ENCODE measurements around the gene SESTD1.
A peak's percentile ranks its signal among the peaks of the same experiment; 100 is the strongest.

Gene SESTD1

DNA sequence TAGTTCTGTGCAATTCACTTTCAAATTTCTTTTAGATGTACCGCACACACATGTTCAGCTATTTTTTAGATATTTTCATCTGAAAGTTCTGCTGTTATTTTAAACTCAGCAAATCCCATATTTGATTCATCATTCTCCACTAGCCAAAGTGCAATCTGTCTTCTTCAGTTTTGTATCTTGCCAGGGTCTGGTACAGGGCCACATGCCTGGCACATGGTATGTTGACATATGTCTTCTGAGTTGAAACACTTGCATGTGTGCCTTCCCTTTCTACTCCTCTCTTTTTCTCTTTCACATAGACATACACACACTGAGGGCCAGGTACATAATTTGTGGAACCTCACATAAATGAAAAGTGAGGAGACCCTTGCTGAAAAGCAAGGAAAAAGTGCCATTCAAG, 25.7 kb upstream of the SESTD1 start:
- Histone ChIP-seq H3K36me3 (ENCODE audit: control insufficient read depth, insufficient read depth, low read length) (no peaks in the 10 kb centered on the region), H3K27me3 (ENCODE audit: control insufficient read depth, insufficient read depth, low read length) (no peaks in the 10 kb centered on the region), H3K9ac (ENCODE audit: low read length) (no peak overlapping the region), H3K4me3 (ENCODE audit: low read depth, low read length) (no peak overlapping the region), H3K27ac (ENCODE audit: low read depth, low read length) (no peak overlapping the region), H3K9me3 (ENCODE audit: control insufficient read depth, insufficient read depth, low read depth, low read length) (no peaks in the 10 kb centered on the region), H3K4me1 (ENCODE audit: control insufficient read depth, insufficient read depth, low read length) (no peaks in the 10 kb centered on the region)

DNA sequence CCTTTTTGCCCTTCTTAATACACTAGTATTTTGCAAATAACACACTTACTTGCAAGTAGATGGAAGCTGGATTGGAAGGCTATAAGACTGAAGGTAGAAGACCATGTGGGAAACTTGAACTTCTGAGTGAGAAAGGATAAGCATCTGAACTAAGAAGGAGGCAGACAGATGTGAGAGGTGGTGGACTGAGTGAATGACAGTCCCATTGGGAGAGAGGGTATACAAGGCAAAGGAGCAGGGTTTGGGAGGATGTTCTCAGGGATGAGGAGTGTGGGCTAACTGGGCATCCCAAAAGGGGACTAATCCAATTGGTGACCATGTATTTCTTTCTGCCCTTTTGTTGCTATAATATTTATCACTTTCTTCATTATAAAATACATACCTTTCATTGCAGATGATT, 20.4 kb upstream of the SESTD1 start:
- Histone ChIP-seq H3K9me3 (ENCODE audit: control insufficient read depth, insufficient read depth, low read depth, low read length) (no peaks in the 10 kb centered on the region), H3K9ac (ENCODE audit: low read length) (no peak overlapping the region), H3K4me3 (ENCODE audit: low read depth, low read length) (no peak overlapping the region), H3K27ac (ENCODE audit: low read depth, low read length) (no peak overlapping the region), H3K36me3 (ENCODE audit: control insufficient read depth, insufficient read depth, low read length) (no peaks in the 10 kb centered on the region), H3K4me1 (ENCODE audit: control insufficient read depth, insufficient read depth, low read length) (no peaks in the 10 kb centered on the region), H3K27me3 (ENCODE audit: control insufficient read depth, insufficient read depth, low read length) (no peaks in the 10 kb centered on the region)

- Histone ChIP-seq H3K9me3 (ENCODE audit: control insufficient read depth, insufficient read depth, low read depth, low read length) (no peaks in the 10 kb centered on the region), H3K4me1 (ENCODE audit: control insufficient read depth, insufficient read depth, low read length) (peaks cover 5% of the 10 kb centered on the region; the same call in 1 of the 2 replicates), H3K4me3 (ENCODE audit: low read depth, low read length) (no peak overlapping the region), H3K36me3 (ENCODE audit: control insufficient read depth, insufficient read depth, low read length) (no peaks in the 10 kb centered on the region), H3K27me3 (ENCODE audit: control insufficient read depth, insufficient read depth, low read length) (no peaks in the 10 kb centered on the region), H3K27ac (ENCODE audit: low read depth, low read length) (no peak overlapping the region), H3K9ac (ENCODE audit: low read length) (no peak overlapping the region)
These were observed 13.0 kb upstream of the SESTD1 start for GRCh38 chr2:179277429-179278196.

GRCh38 chr2:179275253-179276012, 10.8 kb upstream of the SESTD1 start:
- Histone ChIP-seq H3K9me3 (ENCODE audit: control insufficient read depth, insufficient read depth, low read depth, low read length) (no peaks in the 10 kb centered on the region), H3K4me1 (ENCODE audit: control insufficient read depth, insufficient read depth, low read length) (peaks cover 5% of the 10 kb centered on the region; the same call in 1 of the 2 replicates), H3K4me3 (ENCODE audit: low read depth, low read length) (no peak overlapping the region), H3K9ac (ENCODE audit: low read length) (no peak overlapping the region), H3K27me3 (ENCODE audit: control insufficient read depth, insufficient read depth, low read length) (no peaks in the 10 kb centered on the region), H3K36me3 (ENCODE audit: control insufficient read depth, insufficient read depth, low read length) (no peaks in the 10 kb centered on the region), H3K27ac (ENCODE audit: low read depth, low read length) (no peak overlapping the region)

- Histone ChIP-seq H3K27me3 (ENCODE audit: control insufficient read depth, insufficient read depth, low read length) (no peaks in the 10 kb centered on the region), H3K9me3 (ENCODE audit: control insufficient read depth, insufficient read depth, low read depth, low read length) (no peaks in the 10 kb centered on the region), H3K36me3 (ENCODE audit: control insufficient read depth, insufficient read depth, low read length) (no peaks in the 10 kb centered on the region), H3K27ac (ENCODE audit: low read depth, low read length) (no peak overlapping the region), H3K4me3 (ENCODE audit: low read depth, low read length) (no peak overlapping the region), H3K4me1 (ENCODE audit: control insufficient read depth, insufficient read depth, low read length) (peaks cover 5% of the 10 kb centered on the region; the same call in 1 of the 2 replicates), H3K9ac (ENCODE audit: low read length) (no peak overlapping the region)
These were observed 10.1 kb upstream of the SESTD1 start for GRCh38 chr2:179274749-179275148.

DNA sequence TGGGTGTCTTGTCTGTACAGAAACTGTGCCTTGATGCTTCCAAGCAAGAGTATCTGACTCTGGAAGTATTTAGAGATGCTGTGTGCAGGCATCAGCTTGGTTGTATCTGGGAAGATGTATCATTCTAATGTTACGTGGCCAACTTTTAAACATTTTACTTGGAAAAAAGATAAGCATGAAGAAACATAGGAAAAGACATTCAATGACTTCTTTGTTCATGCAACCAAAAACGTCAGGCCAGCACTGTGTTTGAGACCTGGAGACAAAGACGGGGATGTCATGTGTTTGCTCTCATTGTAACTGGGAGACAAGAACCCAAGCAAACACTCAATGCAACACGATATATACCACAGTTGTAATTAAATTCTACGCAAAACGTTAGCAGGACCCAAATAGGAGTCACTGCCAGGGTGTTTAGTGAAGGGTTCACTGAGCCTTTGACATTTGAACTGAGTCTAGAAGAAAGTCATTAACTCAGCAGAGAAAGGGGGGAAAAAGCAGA, 8.9 kb upstream of the SESTD1 start:
- no peak overlapping the region for H3K27ac ChIP-seq (ENCODE audit: low read depth, low read length)

GRCh38 chr2:179272406-179273192, 8.0 kb upstream of the SESTD1 start:
- Histone ChIP-seq H3K4me1 (ENCODE audit: control insufficient read depth, insufficient read depth, low read length) (peaks cover 17% of the 10 kb centered on the region), H3K9me3 (ENCODE audit: control insufficient read depth, insufficient read depth, low read depth, low read length) (no peaks in the 10 kb centered on the region), H3K4me3 (ENCODE audit: low read depth, low read length) (no peak overlapping the region), H3K27ac (ENCODE audit: low read depth, low read length) (no peak overlapping the region), H3K36me3 (ENCODE audit: control insufficient read depth, insufficient read depth, low read length) (no peaks in the 10 kb centered on the region), H3K9ac (ENCODE audit: low read length) (no peak overlapping the region), H3K27me3 (ENCODE audit: control insufficient read depth, insufficient read depth, low read length) (no peaks in the 10 kb centered on the region)

More for the DNA sequence above, 8.9 kb upstream of the SESTD1 start:
- Histone ChIP-seq H3K4me3 (ENCODE audit: low read depth, low read length) (no peak overlapping the region), H3K9ac (ENCODE audit: low read length) (no peak overlapping the region), H3K27me3 (ENCODE audit: control insufficient read depth, insufficient read depth, low read length) (no peaks in the 10 kb centered on the region), H3K9me3 (ENCODE audit: control insufficient read depth, insufficient read depth, low read depth, low read length) (no peaks in the 10 kb centered on the region), H3K36me3 (ENCODE audit: control insufficient read depth, insufficient read depth, low read length) (no peaks in the 10 kb centered on the region), H3K4me1 (ENCODE audit: control insufficient read depth, insufficient read depth, low read length) (peaks cover 12% of the 10 kb centered on the region)

DNA sequence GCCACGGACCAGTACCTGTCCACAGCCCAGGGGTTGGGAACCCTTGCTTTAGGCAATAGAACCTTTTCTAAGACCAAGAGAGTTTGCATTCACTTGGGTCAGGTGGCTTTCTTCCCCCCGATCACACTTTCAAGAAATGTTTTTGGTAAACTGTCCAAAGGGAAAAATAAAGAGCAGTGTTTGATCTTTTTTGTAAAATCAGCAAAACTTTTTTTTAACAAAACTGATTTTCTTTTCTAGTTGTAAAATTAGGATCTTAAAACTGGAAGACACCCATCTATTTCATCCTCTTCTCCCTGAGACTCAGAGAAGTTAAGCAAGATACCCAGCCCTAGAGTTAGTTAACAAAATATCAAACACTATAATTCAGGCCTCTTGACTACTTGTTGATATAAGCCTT, 6.1 kb upstream of the SESTD1 start:
- no peak overlapping the region for H3K27ac ChIP-seq (ENCODE audit: low read depth, low read length)
- no peaks in the 10 kb centered on the region for H3K27me3 ChIP-seq (ENCODE audit: control insufficient read depth, insufficient read depth, low read length)
- no peaks in the 10 kb centered on the region for H3K9me3 ChIP-seq (ENCODE audit: control insufficient read depth, insufficient read depth, low read depth, low read length)
- H3K4me1 ChIP-seq (ENCODE audit: control insufficient read depth, insufficient read depth, low read length) = peaks cover 21% of the 10 kb centered on the region
- H3K36me3 ChIP-seq (ENCODE audit: control insufficient read depth, insufficient read depth, low read length) = no peaks in the 10 kb centered on the region
- no peak overlapping the region for H3K9ac ChIP-seq (ENCODE audit: low read length)
- H3K4me3 ChIP-seq (ENCODE audit: low read depth, low read length) = no peak overlapping the region

- Histone ChIP-seq H3K9me3 (ENCODE audit: control insufficient read depth, insufficient read depth, low read depth, low read length) (no peaks in the 10 kb centered on the region), H3K9ac (ENCODE audit: low read length) (peak overlapping the region; percentile 1), H3K27me3 (ENCODE audit: control insufficient read depth, insufficient read depth, low read length) (peaks cover 3% of the 10 kb centered on the region; the same call in 1 of the 2 replicates), H3K27ac (ENCODE audit: low read depth, low read length) (peak overlapping the region; percentile 44; the same call in 1 of the 2 replicates), H3K36me3 (ENCODE audit: control insufficient read depth, insufficient read depth, low read length) (no peaks in the 10 kb centered on the region), H3K4me3 (ENCODE audit: low read depth, low read length) (no peak overlapping the region), H3K4me1 (ENCODE audit: control insufficient read depth, insufficient read depth, low read length) (peaks cover 25% of the 10 kb centered on the region)
These were observed 3.8 kb upstream of the SESTD1 start for GRCh38 chr2:179268277-179268925.

- H3K9ac ChIP-seq (ENCODE audit: low read length) = no peak overlapping the region
- H3K27me3 ChIP-seq (ENCODE audit: control insufficient read depth, insufficient read depth, low read length) = peaks cover 3% of the 10 kb centered on the region; the same call in 1 of the 2 replicates
- peaks cover 34% of the 10 kb centered on the region for H3K4me1 ChIP-seq (ENCODE audit: control insufficient read depth, insufficient read depth, low read length)
- no peak overlapping the region for H3K27ac ChIP-seq (ENCODE audit: low read depth, low read length)
- no peak overlapping the region for H3K4me3 ChIP-seq (ENCODE audit: low read depth, low read length)
- no peaks in the 10 kb centered on the region for H3K9me3 ChIP-seq (ENCODE audit: control insufficient read depth, insufficient read depth, low read depth, low read length)
- H3K36me3 ChIP-seq (ENCODE audit: control insufficient read depth, insufficient read depth, low read length) = no peaks in the 10 kb centered on the region
These were observed 1.6 kb upstream of the SESTD1 start for GRCh38 chr2:179266271-179266670.
